Activated T-helper 1 cell treated with Interleukin-2 at 50 U/mL for 16 hours (primary cell): ENCODE data around the gene TBC1D25.
"Not testable (repeated sequence)": the region's sequence is repeated elsewhere in the genome, so short reads cannot be mapped to it uniquely, and the experiment has no call there.

Experiments used
- DNase-seq: peaks from one replicate; pipeline ENCODE4 v3.0.0-alpha.2; 2020; ENCODE audit warnings: low read depth

TBC1D25 gene

GRCh38 chrX:48515842-48516241, 23.7 kb upstream of the TBC1D25 start:
- no peak for DNase-seq

DNA sequence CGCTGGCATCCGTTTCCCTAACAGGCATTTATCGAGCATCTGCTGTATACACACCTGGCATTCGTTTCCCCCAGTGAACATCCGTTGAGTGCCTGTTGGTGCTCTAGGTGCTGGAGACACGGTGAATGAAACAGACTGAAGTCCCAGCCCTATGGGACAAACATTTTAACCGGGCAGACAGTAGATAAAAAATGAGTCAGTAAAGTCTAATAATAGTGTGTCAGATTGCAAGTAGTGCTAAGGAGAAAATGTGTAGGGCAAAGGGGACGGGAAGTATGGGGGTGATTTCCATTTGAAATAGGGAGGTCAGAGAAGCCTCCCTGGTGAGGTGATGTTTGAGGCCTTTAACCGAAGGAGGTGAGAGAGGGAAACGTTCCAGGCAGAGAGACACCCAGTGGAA, 23.2 kb upstream of the TBC1D25 start:
- no peak for DNase-seq

DNA sequence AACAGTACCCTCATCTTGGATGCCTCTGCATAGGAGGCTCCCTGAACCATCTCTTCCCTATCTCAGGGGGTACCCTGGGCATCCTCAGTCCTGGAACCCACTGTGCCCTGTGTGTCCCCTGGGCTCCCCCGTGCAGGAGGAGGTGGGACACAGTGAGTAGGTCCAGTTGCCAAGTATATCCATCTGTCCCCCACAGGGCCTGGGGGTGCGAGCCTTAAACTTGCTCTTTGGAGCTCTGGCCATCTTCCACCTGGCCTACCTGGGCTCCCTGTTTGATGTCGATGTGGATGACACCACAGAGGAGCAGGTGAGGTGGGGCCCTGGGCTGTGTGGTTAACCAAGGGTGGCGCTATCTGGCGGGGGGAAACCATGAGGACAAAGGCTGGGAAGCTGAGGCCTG, 22.5 kb upstream of the TBC1D25 start:
- DNase-seq, result no peak

GRCh38 chrX:48519481-48519880, 20.0 kb upstream of the TBC1D25 start:
- DNase-seq, result not testable (repeated sequence)

DNA sequence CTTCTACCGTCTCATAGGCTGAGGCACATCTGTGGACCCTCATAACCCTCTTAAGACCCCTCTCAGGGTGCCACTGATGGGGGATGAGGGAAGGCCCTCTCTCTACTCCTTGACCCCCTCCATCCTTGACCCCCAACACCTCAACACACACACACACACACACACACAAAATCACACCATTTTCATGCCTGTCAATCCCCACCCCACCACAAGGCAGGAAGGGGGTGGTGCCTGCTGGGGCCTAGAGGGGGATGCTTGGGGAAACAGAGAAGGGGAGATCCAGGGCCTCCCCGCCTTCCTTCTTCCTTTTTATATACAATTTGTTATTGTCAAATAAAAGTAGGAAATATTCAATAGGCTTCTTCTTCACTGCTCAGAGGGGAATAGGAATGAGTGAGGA, 19.1 kb upstream of the TBC1D25 start:
- DNase-seq, result no peak

GRCh38 chrX:48520976-48521352, 18.6 kb upstream of the TBC1D25 start:
- no peak for DNase-seq

- peak; percentile 88 for DNase-seq
These were observed 17.9 kb upstream of the TBC1D25 start, which contains the start of gene EBP for GRCh38 chrX:48521353-48522243. EBP (plus strand) TSS chrX:48521808; CDS start chrX:48523772, 1,964 bp downstream.

- DNase-seq, result no peak
These were observed 17.2 kb upstream of the TBC1D25 start for GRCh38 chrX:48522291-48522690.

DNA sequence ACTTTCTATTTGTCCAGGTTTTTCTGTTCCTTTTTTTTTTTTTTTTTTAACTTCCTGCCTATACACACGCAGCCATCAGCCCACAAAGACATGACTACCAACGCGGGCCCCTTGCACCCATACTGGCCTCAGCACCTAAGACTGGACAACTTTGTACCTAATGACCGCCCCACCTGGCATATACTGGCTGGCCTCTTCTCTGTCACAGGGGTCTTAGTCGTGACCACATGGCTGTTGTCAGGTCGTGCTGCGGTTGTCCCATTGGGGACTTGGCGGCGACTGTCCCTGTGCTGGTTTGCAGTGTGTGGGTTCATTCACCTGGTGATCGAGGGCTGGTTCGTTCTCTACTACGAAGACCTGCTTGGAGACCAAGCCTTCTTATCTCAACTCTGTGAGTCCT, 15.8 kb upstream of the TBC1D25 start:
- no peak for DNase-seq

- DNase-seq, result not testable (repeated sequence)
These were observed 13.7 kb upstream of the TBC1D25 start for GRCh38 chrX:48525853-48526252.

- no peak for DNase-seq
These were observed 8.8 kb upstream of the TBC1D25 start for GRCh38 chrX:48530736-48531135.

GRCh38 chrX:48531358-48531959, 8.1 kb upstream of the TBC1D25 start:
- no peak for DNase-seq

DNA sequence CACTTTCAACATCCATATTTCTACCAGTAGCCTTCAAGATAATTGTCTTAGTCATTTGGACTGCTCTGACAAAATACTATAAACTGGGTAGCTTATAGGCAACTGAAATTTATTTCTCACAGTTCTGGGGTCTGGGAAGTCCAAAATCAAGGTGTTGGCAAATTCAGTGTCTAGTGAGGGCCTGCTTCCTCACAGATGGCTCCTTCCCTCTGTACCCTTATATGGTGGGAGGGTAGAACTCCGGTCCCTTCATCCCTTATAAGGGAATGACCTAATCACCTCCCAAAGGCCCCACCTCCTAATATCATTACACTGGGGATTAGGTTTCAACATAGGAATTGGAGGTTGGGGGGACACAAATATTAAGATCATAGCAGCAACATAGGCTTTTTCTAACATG, 7.4 kb upstream of the TBC1D25 start:
- no peak for DNase-seq

- DNase-seq, result no peak
These were observed 6.3 kb upstream of the TBC1D25 start for GRCh38 chrX:48533165-48533564.

DNA sequence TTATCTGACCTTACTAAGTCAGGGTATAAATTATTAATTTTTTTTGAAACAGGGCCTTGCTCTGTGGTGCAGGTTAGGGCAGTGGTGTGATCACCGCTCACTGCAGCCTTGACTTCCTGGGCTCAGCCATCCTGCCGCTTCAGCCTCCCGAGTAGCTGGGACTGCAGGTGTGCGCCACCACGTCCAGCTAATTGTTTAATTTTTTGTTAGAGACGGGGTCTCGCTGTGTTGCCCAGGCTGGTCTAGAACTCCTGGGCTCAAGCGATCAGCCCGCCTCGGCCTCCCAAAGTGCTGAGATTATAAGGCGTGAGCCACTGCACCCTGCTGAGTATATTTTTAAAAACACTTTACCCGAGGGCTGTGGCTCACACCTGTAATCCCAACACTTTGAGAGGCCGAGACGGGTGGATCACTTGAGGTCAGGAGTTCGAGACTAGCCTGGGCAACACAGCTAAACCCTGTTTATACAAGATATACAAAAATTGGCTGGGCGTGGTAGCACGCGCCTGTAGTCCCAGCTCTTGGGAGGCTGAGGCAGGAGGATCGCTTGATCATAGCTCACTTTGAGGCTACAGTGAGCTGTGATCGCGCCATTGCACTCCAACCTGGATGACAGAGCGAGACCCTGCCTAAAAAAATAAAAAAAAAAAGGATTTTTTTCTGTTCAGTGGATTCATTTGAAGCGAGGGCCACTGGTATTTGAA, 721 bp upstream of the TBC1D25 start:
- no peak for DNase-seq

- peak; percentile 10 for DNase-seq
These were observed 488 bp downstream of the TBC1D25 start for GRCh38 chrX:48540028-48540375.

- DNase-seq, result no peak
These were observed 966 bp downstream of the TBC1D25 start for GRCh38 chrX:48540480-48540879.

GRCh38 chrX:48541140-48541814, 1.8 kb downstream of the TBC1D25 start:
- DNase-seq, result no peak

DNA sequence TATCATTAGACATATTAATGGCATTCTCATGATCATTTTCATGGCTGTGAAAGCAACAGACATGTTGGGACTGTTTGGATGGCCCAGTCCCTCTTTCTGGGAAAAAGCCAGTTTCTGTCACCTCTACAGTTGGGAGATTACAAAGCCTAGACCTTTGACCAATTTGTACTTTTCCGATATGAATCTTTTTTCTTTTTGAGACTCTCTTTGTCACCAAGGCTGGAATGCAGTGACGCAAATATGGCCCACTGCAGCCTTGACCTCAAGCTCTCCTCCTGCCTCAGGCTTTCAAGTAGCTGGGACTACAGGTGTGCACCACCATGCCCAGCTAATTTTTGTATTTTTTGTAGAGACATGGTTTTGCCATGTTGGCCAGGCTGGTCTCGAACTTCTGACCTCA, 9.4 kb downstream of the TBC1D25 start:
- no peak for DNase-seq

DNA sequence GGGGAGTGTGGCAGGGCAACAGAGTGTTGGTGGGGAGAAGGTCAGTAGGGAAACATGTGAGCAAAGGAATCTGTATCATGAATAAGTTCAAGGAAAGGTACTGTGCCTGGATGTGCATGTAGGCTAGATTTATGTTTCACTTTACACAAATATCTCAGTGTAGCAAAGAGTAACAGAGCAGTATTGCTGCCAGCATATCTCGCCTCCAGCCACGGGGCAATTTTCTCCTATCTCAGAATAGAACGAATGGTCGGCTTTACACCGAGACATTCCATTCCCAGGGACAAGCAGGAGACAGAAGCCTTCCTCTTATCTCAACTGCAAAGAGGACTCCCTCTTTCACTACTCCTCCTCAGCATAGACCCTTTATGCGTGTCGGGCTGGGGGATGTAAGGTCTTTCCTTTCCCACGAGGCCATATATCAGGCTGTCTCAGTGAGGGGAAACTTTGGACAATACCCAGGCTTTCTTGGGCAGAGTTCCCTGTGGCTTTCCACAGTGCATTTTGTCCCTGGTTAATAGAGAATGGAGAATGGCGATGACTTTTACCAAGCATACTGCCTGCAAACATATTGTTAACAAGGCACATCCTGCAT, 16.3 kb downstream of the TBC1D25 start:
- not testable (repeated sequence) for DNase-seq

DNA sequence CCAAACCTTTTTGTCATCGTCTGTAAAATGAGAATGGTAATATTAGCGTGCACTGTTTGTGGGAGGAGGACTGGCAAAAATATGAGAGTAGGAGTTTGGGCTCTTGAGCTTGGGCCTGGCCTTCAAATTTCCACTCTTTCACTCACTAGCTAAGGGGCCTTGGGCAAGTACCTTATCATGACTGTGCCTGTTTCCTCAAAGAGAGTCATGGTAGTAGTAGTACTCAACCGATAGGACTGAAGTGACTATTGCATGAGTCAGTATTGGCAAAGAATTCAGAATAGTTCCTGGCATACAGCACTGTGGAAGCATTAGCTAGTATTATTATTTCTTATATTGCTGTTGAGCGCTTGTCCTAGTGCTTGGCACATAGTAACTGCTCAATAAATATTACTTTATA, 18.8 kb downstream of the TBC1D25 start:
- no peak for DNase-seq

GRCh38 chrX:48559636-48560035, 20.1 kb downstream of the TBC1D25 start:
- no peak for DNase-seq
